Astrocyte of the cerebellum (primary cell): ENCODE results near the gene ZNF718.

Experiments used
- DNase-seq: peaks from one replicate; pipeline ENCODE4 v3.0.0-alpha.2; 2011; ENCODE audit warnings: low read depth
- H3K4me3 ChIP-seq: 2 replicates; pipeline ENCODE4 v1.5.1; 2011; ENCODE audit warnings: mild to moderate bottlenecking, low read depth, low read length, moderate library complexity
- in situ Hi-C: cut with HindIII; loops from 2 replicates; pipeline ENCODE4 v1.10.0; 2017; ENCODE audit warnings: low sequenced_read_pairs
- TF ChIP-seq, protein P1 (sequence below): IDR thresholded peaks from 2 replicates; pipeline ENCODE4 v1.5.1; 2012; ENCODE audit warnings: low read length, low read depth, moderate library complexity, mild to moderate bottlenecking; ENCODE audit errors: missing control alignments

ZNF718 gene

DNA sequence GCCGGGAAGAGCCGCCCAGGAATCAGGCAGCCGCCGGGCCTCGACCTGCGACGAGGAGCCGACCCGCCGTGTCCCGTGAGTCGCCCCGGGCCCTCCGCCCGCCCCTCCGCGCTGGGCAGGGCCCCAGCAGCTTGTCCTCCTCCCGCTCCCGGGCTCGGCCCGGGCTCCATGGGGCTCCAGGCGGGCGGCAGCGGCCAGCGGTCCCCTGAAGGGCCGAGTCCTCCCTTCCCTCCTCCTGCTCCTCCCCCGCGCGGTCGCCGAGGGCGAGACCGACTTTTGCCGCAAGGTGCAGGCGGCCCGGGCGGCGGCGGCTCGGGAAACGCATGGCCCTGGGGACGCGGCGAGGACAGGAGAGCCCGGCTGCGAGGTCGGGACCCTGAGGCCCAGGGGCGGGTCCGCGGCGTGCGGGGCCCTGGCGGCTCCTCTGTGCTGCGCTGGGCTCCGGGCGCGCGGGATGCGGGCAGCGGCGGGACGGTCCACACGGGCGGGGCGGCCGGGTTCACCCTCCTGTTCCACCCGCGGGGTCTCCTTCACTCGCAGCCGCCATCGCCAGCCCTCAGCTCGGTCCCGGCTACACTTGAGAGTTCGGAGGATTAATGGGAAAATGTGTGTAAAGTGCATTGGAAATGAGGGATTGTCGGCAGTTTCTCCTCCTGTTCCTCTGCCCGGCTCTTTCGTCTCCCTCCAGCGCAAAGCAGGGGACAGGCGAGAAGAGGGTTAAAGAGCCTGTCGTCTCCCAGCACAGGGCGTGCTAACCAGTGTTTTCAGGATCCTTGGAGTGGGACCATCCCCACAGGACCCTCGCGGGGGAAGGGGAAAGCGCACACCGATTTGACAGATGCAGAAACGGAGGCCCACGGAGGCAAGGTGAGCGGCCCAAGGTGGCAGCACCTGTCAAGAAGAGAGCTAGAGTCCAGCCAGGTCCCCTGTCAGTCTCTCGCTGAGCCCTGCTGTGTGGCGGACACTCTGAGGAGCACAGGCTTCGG lies 16.6 kb upstream of the ZNF718 start:
- TF ChIP-seq, protein P1, sequence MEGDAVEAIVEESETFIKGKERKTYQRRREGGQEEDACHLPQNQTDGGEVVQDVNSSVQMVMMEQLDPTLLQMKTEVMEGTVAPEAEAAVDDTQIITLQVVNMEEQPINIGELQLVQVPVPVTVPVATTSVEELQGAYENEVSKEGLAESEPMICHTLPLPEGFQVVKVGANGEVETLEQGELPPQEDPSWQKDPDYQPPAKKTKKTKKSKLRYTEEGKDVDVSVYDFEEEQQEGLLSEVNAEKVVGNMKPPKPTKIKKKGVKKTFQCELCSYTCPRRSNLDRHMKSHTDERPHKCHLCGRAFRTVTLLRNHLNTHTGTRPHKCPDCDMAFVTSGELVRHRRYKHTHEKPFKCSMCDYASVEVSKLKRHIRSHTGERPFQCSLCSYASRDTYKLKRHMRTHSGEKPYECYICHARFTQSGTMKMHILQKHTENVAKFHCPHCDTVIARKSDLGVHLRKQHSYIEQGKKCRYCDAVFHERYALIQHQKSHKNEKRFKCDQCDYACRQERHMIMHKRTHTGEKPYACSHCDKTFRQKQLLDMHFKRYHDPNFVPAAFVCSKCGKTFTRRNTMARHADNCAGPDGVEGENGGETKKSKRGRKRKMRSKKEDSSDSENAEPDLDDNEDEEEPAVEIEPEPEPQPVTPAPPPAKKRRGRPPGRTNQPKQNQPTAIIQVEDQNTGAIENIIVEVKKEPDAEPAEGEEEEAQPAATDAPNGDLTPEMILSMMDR: no peak
- DNase-seq: no peak
- peak overlapping the region; percentile 10 for H3K4me3 ChIP-seq
- in situ Hi-C loops: no loop called here

DNA sequence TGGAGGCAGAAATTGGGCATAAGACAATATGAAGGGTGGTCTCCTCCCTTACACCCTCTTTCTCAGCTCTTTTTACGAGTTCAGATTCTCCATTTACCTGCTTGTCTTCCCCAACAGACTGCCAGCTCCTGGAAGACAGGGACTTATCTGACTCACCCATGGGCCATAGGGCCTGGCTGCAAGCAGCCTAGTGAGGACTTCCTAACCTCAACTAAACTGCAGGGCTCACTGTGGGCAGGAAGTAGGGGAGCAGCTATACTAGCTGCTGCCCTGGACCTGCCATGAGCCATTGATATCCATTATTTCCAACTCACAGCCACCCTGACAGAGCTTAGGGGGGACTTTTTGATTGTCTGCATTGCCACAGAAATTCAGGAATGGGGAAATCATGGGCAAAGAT lies 11.5 kb upstream of the ZNF718 start:
- no peak overlapping the region for H3K4me3 ChIP-seq
- TF ChIP-seq, protein P1: no peak
- in situ Hi-C loops: no loop called here
- no peak for DNase-seq

DNA sequence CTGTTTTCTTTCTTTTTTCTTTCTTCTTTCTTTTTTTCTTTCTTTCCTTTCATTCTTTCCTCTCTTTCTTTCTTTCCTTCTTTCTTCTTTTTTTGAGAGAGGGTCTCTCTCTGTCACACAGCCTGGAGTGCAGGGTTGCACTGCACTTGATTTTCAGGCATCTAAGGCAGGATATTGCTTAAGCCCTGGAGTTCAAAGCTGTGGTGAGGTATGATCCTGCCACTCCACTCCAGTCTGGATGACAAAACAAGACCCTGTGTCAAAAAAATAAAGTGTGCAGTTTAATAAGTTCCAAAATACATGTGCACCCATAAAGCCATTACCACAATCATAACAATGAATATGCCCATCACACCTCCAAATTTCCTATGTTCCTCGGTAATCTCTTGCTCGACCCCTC lies 10.6 kb upstream of the ZNF718 start:
- no peak overlapping the region for H3K4me3 ChIP-seq
- DNase-seq: no peak
- TF ChIP-seq, protein P1: no peak
- in situ Hi-C loops: no loop called here

DNA sequence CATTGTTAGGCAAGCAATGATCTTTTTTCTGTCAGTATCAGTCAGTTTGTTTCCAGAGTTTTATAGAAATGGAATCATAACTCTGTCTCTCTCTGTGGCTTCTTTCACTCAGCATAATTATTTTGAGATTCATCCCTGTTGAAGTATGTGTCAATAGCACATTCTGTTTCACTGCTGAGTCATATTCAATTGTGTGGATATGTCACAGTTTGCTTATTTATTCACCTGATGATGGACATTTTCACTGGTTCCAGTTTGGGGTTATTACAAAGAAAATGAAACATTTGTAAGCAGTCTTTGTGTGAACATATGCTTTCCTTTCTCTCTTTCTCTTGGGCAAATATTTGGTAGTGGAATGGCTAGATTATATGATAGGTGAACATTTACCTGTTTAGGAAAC lies 10.2 kb upstream of the ZNF718 start:
- in situ Hi-C loops: no loop called here
- TF ChIP-seq, protein P1: no peak
- DNase-seq: no peak

DNA sequence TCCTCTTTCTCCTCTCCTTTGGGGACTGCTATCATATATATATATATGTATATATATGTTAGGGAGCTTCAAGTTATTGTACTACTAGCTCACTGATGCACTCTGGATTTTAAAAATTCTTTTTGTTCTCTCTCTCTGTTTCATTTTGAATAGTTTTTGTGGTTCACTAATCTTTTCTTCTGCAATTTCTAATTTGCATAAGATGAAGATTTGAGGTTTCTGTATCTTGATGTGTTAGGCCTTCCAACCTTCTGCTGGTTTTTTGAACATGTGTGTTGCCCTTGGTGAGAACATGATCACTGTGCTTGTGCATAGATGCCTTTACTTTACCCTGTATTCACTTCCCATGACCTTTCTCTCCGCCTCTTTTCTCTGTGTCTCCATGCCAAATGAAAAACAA lies 7.8 kb upstream of the ZNF718 start:
- in situ Hi-C loops: no loop called here
- no peak overlapping the region for H3K4me3 ChIP-seq
- TF ChIP-seq, protein P1: no peak
- DNase-seq: no peak

More for the DNA sequence above, 10.2 kb upstream of the ZNF718 start:
- no peak overlapping the region for H3K4me3 ChIP-seq

DNA sequence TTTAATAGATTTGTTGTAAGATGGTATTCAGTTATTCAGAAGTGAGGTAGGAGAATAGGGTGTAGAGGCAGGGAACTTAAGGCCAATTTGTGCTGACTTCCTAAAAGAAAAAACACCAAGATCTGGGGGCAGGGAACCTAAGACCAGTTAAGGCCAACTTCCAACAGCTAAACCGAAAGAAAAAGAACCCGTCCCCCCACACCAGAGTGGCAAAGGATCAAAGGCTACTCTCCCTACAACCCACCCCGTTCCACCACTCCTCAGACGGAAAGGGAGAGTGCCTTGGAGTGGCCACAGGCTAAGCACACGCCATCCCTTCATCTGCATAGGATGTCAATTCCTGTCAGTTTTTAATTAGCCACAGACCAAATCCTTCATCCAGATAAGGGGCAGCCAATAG lies 3.7 kb upstream of the ZNF718 start:
- in situ Hi-C loops: no loop called here
- DNase-seq: no peak

More for the DNA sequence above, 3.7 kb upstream of the ZNF718 start:
- H3K4me3 ChIP-seq: no peak overlapping the region
- TF ChIP-seq, protein P1: no peak
